Keratinocyte (primary cell): Measurements from ENCODE around the gene RASL10A.

Experiments
- CTCF ChIP-seq, 3 experiments: IDR thresholded peaks in 1 of 3; conservative IDR thresholded peaks in 1 of 3; optimal IDR thresholded peaks in 1 of 3; 2 replicates in 2 of 3; 3 replicates in 1 of 3; pipeline versions ENCODE3 to v1.5.1; 2011; ENCODE audit warnings: low read length in 3 of 3, mild to moderate bottlenecking in 3 of 3, moderate library complexity in 2 of 3, control low read depth in 1 of 3, inconsistent platforms in 1 of 3; ENCODE audit not compliant: insufficient read depth in 2 of 3; ENCODE audit errors: extremely low read depth in 1 of 3
- EZH2 ChIP-seq: IDR thresholded peaks from one replicate; pipeline ENCODE4 v1.6.1; 2012; ENCODE audit warnings: inconsistent platforms, mild to moderate bottlenecking, low read length, moderate library complexity

GRCh38 chr22:29269230-29269604, 46.3 kb downstream of the RASL10A start:
- TF ChIP-seq CTCF (optimal IDR thresholded peaks at IDR 0.05 in 1 of 3, IDR thresholded peaks at IDR 0.05 in 1 of 3, conservative IDR thresholded peaks at IDR 0.05 in 1 of 3; ENCODE audit: extremely low read depth in 1 of 3, insufficient read depth in 2 of 3, low read length in 3 of 3) (no peak), EZH2 (no peak)
